HFFc6 (cell line): ENCODE data around the gene GGTLC1. TPM values are rescaled to one million over a fixed set of nuclear protein-coding genes. Genes with fewer than 3 reads are reported as not detected.

Experiments
- DNase-seq: peaks from one replicate; pipeline ENCODE4 v3.0.0-alpha.2; 2018
- H3K27ac Mint-ChIP-seq: 2 replicates; pipeline ENCODE4 v1.8.0; 2020; ENCODE audit warnings: mild to moderate bottlenecking, mixed read lengths
- H3K27me3 Mint-ChIP-seq: 2 replicates; pipeline ENCODE4 v1.8.0; 2021; ENCODE audit warnings: mild to moderate bottlenecking, moderate library complexity, mixed read lengths; ENCODE audit not compliant: insufficient read depth
- H3K36me3 Mint-ChIP-seq: 2 replicates; pipeline ENCODE4 v1.8.0; 2021; ENCODE audit warnings: low read depth, mixed read lengths
- H3K4me1 Mint-ChIP-seq: 2 replicates; pipeline ENCODE4 v1.8.0; 2020; ENCODE audit warnings: low read depth, mixed read lengths
- H3K4me3 Mint-ChIP-seq: 2 replicates; pipeline ENCODE4 v1.8.0; 2020; ENCODE audit warnings: mild to moderate bottlenecking, moderate library complexity, mixed read lengths
- H3K9me3 Mint-ChIP-seq: 2 replicates; pipeline ENCODE4 v1.8.0; 2020; ENCODE audit warnings: mild to moderate bottlenecking, mixed read lengths
- CTCF ChIP-seq: fragments of 200-600 bp; sonication (generic); IDR thresholded peaks from 2 replicates; pipeline ENCODE4 v1.5.0; 2021; ENCODE audit warnings: antibody characterized with exemption, mild to moderate bottlenecking
- long read RNA-seq: library from polyadenylated mRNA; unstranded; transcript quantifications from one replicate; pipeline ENCODE4 v2.0.0, GENCODE V29; 2019
- total RNA-seq, 6 experiments: library from RNA; stranded (reverse); fragmentation: NEBNext Ultra II Directional; extraction: Animal tissue kit (Norgen Biotek cat#: 25700); gene quantifications; 2 replicates in 1 of 6; 3 replicates in 5 of 6; pipeline ENCODE4 v1.2.3, GENCODE V29; 2021

GGTLC1 gene
- total RNA-seq: not detected
- long read RNA-seq: 0 reads

- no peak for DNase-seq
These were observed at the start of gene GGTLC1 for GRCh38 chr20:23988561-23988960. GGTLC1 (minus strand) TSS chr20:23988779; CDS start chr20:23986611, 2,168 bp downstream.

GRCh38 chr20:24034820-24035219, 46.2 kb upstream of the GGTLC1 start:
- peaks cover 6% of the 10 kb centered on the region for H3K9me3 Mint-ChIP-seq
- TF ChIP-seq CTCF: no peak
- no peak overlapping the region for H3K27ac Mint-ChIP-seq
- no peaks in the 10 kb centered on the region; the same call in 1 of the 2 replicates for H3K27me3 Mint-ChIP-seq
- H3K4me3 Mint-ChIP-seq: no peak overlapping the region
- no peaks in the 10 kb centered on the region for H3K36me3 Mint-ChIP-seq
- H3K4me1 Mint-ChIP-seq: no peaks in the 10 kb centered on the region
- no peak for DNase-seq

More at GRCh38 chr20:23988561-23988960, at the start of gene GGTLC1:
- H3K9me3 Mint-ChIP-seq: no peaks in the 10 kb centered on the region
- TF ChIP-seq CTCF: no peak
- H3K4me1 Mint-ChIP-seq: no peaks in the 10 kb centered on the region
- peaks cover 5% of the 10 kb centered on the region for H3K27me3 Mint-ChIP-seq
- no peaks in the 10 kb centered on the region for H3K36me3 Mint-ChIP-seq
- no peak within 1 kb of the TSS for H3K4me3 Mint-ChIP-seq
- H3K27ac Mint-ChIP-seq: no peak within 1 kb of the TSS

- H3K36me3 Mint-ChIP-seq: no peaks in the 10 kb centered on the region
- H3K27ac Mint-ChIP-seq: no peak overlapping the region
- no peak for DNase-seq
- H3K9me3 Mint-ChIP-seq: peaks cover 5% of the 10 kb centered on the region; the same call in 1 of the 2 replicates
- no peaks in the 10 kb centered on the region for H3K4me1 Mint-ChIP-seq
- no peak for TF ChIP-seq CTCF
- no peak overlapping the region for H3K4me3 Mint-ChIP-seq
- no peaks in the 10 kb centered on the region; the same call in 1 of the 2 replicates for H3K27me3 Mint-ChIP-seq
These were observed 45.0 kb upstream of the GGTLC1 start for GRCh38 chr20:24033565-24033964.

- Mint-ChIP-seq H3K4me1 (no peaks in the 10 kb centered on the region), H3K4me3 (no peak overlapping the region), H3K27ac (no peak overlapping the region), H3K36me3 (no peaks in the 10 kb centered on the region), H3K9me3 (peaks cover 1% of the 10 kb centered on the region; the same call in 1 of the 2 replicates), H3K27me3 (no peaks in the 10 kb centered on the region; the same call in 1 of the 2 replicates)
- no peak for TF ChIP-seq CTCF
- no peak for DNase-seq
These were observed 44.6 kb upstream of the GGTLC1 start for GRCh38 chr20:24033151-24033550.

- no peaks in the 10 kb centered on the region for H3K36me3 Mint-ChIP-seq
These were observed 43.9 kb upstream of the GGTLC1 start for GRCh38 chr20:24032400-24032898.

More at GRCh38 chr20:24032400-24032898, 43.9 kb upstream of the GGTLC1 start:
- Mint-ChIP-seq H3K27me3 (no peaks in the 10 kb centered on the region; the same call in 1 of the 2 replicates), H3K27ac (no peak overlapping the region), H3K9me3 (no peaks in the 10 kb centered on the region; the same call in 1 of the 2 replicates), H3K4me1 (no peaks in the 10 kb centered on the region), H3K4me3 (no peak overlapping the region)
- TF ChIP-seq CTCF: no peak
- DNase-seq: no peak
